ENCODE results near the gene FMN1. TPM values are rescaled to one million over a fixed set of nuclear protein-coding genes. Genes with fewer than 3 reads are reported as not detected.
A peak's percentile ranks its signal among the peaks of the same experiment; 100 is the strongest.

FMN1 gene
- polyA plus RNA-seq, 5 donors = 3.1 to 9.4 (median 6.8) TPM

DNA sequence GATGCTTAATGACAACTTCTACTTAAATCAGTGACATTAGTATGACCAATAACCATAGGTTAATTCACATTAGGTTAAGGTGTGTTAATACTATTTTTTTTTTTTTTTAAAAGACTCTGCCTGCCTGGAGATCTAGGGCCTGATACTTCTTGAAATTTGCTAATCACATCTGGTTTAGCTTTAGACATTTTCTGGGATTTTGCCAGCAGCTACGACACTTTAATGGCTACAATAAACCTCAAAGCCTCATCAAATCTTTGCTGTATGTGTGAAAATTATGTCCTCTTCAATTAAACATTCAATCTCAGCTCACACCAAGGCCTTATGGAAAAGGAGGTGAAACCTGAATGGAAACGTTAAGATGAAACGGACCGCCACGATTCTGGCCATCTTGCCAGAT lies 308.8 kb downstream of the FMN1 start:
- no peak for DNase-seq

- DNase-seq = no peak
Observed at GRCh38 chr15:32884146-32884545, 310.4 kb downstream of the FMN1 start.

- no peak for DNase-seq
Observed at GRCh38 chr15:32882955-32883354, 311.6 kb downstream of the FMN1 start.

- DNase-seq = no peak
Observed at GRCh38 chr15:32881528-32881927, 313.0 kb downstream of the FMN1 start.

- DNase-seq = no peak
Observed at GRCh38 chr15:32880642-32881041, 313.9 kb downstream of the FMN1 start.

GRCh38 chr15:32879980-32880379 lies 314.5 kb downstream of the FMN1 start:
- DNase-seq = no peak

GRCh38 chr15:32878869-32879805 lies 315.4 kb downstream of the FMN1 start:
- no peak for DNase-seq

DNA sequence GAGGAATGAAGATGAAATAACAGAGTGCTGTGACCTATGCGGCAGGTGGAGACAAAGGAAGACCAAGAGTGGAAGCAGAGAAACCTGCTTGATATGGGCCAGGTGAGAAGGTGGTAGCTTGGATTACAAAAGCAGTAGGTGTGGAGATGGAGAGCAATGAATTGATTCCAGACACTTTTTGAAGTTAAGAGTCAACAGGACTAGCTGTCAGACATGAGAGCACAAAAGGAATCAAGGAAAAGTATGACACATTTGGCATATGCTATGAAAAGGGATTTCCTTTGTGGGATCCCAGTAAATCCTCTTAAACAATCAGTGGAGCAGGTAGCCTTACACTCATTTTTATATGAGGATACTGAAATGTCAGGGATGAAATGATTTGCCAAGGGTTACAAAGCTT lies 316.2 kb downstream of the FMN1 start:
- no peak for DNase-seq

GRCh38 chr15:32877252-32878019 lies 317.1 kb downstream of the FMN1 start:
- no peak for DNase-seq

DNA sequence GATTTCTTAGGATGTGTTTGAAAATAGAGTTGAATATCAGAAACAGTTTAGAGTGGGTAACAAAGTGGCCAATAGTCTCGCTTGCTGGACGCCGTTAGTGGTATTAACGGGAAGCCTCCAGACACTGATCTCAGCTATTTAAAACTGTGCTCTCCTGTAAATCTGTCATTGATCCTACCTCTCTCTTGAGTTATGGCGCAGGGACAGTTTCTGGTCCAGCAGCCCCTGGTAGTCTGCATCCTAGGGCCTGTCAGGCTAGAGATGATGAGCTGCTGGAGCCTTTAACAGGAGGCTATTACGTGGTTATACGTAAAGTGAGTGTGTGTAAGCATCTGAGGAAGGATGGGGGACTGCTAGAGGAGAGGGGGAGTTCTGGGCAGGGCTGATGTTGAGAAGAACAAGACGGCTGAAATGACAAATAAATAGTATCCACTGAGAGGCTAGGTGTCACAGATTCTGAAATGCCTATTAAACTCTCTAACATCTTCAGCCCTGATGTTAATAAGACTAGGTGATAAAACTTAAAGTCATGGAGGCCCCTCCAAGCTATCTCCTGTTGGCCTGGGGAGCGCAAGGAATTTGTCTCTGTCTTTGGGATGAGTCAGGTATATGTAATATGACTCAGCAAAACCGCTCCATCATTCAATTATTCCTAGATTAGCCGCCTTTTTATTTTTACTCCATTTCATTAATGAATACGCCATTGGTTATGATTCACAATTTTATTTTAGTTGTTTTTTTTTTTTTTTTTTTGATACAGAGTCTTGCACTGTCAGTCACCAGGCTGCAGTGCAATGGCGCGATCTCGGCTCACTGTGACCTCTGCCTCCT lies 321.0 kb downstream of the FMN1 start:
- DNase-seq = no peak

DNA sequence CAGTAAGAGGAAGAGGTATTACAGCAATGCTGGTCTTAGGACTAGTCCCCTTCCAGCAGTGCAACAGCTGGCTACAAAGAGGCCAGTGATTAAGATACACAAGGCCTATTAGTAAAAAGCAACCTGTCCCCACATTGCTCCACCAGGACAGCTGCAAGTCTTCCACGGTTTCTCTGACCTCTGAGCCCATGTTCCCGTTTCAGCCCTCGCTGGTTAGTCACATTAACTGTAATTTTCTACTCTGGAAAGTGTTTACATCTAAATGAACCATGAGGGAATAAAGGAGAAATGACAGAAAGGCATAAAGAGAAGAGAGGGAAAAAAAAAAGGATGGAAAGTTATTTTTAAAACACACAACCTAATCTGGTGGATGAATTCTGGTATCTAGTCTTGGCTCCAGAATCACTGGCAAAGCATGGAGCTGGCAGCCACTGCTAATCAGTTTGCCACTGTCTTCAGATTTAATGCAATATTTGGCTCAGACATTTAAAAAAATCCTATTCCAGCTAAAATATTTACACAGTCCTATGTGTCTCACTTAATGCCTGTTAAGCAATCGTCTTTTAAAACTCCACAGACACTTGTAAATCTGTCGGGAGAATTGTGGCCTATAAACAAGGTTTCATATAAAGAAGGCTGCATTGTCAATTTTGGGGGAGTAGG lies 321.8 kb downstream of the FMN1 start:
- DNase-seq = peak in 1 of 2 donors; percentile 25

DNA sequence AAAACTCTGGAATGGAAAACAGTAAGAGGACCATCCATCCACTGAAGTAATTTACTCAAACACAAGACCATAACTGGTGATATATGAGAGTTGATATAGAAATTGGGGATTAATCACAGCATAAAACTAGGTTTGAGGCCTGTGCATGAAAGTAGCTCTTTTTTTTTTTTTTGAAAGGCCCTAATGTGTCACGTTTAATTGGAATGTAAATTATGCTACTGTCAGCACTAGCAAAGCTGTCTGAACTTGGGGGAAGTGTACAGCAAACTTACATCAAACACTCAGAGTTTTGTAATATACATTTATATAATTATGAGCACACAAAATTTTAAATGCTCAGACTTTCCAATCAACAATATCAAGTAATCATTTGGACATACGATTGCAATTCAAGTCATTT lies 322.6 kb downstream of the FMN1 start:
- DNase-seq = no peak

- DNase-seq = no peak
Observed at GRCh38 chr15:32870240-32871033, 324.1 kb downstream of the FMN1 start.

DNA sequence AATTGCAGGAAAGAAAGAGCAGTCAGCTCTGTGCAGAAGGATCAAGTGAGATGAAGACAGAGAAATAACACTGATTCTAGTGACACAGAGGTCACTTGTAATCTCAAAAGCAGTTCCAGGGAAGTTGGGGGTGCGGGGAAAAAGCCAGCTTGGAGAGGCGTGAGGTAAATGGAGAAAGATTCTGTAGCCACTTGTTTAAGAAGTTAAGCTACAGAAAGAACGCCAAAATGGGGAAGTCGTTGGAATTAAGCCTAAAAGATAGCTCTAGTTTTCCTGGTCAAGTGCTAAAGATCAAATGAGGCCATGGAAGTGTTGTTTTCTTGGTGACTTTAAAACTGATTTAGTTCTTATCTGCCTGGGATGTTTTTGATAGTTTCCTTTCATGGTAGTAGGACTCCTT lies 324.7 kb downstream of the FMN1 start:
- DNase-seq = no peak

DNA sequence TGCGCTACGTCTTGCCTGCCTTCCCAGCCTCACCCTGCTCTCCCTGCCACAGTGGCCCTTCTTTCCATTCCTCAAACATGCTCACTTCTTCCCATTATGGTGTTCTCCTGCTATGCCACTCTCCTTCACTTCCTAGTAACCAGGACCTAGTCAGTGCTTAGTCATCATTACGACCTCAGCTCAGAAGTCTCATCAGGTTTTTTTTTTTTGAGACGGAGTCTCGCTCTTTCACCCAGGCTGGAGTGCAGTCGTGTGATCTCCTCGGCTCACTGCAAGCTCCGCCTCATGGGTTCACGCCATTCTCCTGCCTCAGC lies 327.2 kb downstream of the FMN1 start:
- DNase-seq = no peak

GRCh38 chr15:32866454-32867312 lies 327.8 kb downstream of the FMN1 start:
- no peak for DNase-seq

DNA sequence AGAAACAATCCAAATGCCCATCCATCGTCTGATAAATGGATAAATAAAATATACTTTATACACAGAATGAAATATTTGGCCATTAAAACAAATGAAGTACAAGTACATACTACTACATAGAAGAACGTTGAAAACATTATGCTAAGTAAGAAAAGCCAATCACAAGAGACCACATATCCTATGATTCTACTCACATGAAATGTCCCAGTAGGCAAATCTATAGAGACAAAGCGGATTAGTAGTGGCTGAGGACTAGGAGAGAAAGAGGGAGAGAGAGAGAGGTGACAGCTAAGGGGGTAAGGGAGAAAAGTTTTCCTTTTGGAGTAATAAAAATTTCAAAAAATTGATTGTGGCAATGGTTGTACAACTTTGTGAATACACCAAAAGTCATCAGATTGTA lies 329.7 kb downstream of the FMN1 start:
- no peak for DNase-seq

DNA sequence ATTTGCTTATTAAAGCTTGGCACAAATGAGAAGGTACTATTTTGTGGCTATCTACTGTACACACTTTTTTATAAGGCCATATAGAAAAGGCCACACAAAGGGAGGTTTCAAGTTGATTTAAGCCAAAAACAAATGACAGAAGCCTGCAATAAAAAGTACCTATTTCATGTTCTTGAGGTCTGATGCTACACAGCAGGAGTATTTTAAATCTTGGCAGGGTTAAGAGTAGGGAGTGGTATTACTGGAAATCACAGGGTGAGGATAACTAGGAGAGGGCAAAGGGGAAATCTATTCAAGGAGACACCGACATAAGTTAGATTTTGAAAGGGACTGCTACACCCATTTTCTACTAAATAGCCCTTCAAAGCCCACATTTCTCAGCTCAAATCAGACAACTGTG lies 330.5 kb downstream of the FMN1 start:
- DNase-seq = no peak

DNA sequence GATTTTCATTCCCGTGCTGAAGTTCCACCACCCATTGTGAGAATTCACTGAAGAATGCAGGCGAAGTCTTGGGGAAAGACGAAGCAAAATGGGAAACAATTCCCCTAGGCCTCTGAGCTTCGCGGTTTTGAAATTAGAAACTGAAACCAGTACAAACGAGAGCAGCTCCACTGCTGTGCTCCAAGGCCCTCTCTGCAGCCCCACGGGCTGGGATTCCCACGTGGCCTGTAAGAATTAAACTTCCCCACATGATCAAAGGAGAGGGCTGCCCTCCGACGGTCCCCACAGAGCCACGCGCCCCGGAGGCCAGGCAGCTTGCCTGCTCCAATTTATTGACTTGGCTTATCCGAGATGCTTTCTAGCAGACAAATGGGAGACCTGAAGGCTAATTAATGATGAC lies 332.8 kb downstream of the FMN1 start:
- no peak for DNase-seq

- DNase-seq = no peak
Observed at GRCh38 chr15:32861174-32861573, 333.3 kb downstream of the FMN1 start.
